ENCODE measurements around the gene GRM8. TPM values are rescaled to one million over a fixed set of nuclear protein-coding genes. Genes with fewer than 3 reads are reported as not detected.

Gene GRM8
- total and polyA plus RNA-seq, 9 of the 15 experiments (the other 6 are each of a cell fraction or from before 2014, with no cell fraction given), result 0.13 TPM; not detected in 7

GRCh38 chr7:126460664-126461063 lies 792.1 kb downstream of the GRM8 start:
- no peaks in the 10 kb centered on the region for H3K79me2 ChIP-seq (ENCODE audit: control insufficient read depth, insufficient read depth, low read length)
- H3K4me3 ChIP-seq, result no peak overlapping the region
- H4K20me1 ChIP-seq (replicated peaks; ENCODE audit: control insufficient read depth, insufficient read depth, low read length), result no peaks in the 10 kb centered on the region
- ChIA-PET CTCF (ENCODE audit: low intra/inter-chr PET ratio) (no interaction called here), POLR2A (no interaction called here)
- intact Hi-C loops (cut with micrococcal nuclease) (no loop called here), in situ Hi-C loops (cut with MboI) (no loop called here)
- 0% methylated on average over 2 of the region's 2 CpGs for WGBS (ENCODE audit: insufficient coverage, low coverage, missing lambda C conversion rate)
- H2AFZ ChIP-seq (ENCODE audit: low read depth, low read length), result no peak overlapping the region
- H3K27ac ChIP-seq (ENCODE audit: extremely low read depth, low read depth, low read length), result no peak overlapping the region
- H3K4me1 ChIP-seq (replicated peaks in 1 of 2; ENCODE audit: control insufficient read depth in 2 of 2, insufficient read depth in 2 of 2, low read length in 2 of 2), result no peaks in the 10 kb centered on the region
- no peaks in the 10 kb centered on the region for H3K36me3 ChIP-seq (ENCODE audit: control insufficient read depth, insufficient read depth, low read length)
- no peak for FAIRE-seq
- H3K27me3 ChIP-seq (ENCODE audit: control insufficient read depth in 2 of 2, insufficient read depth in 2 of 2, low read length in 2 of 2), result no peaks in the 10 kb centered on the region
- no peak for DNase-seq (ENCODE audit: extremely low read depth in 1 of 4, low spot score in 3 of 4)
- no peak overlapping the region for H3K4me2 ChIP-seq (ENCODE audit: insufficient read depth, low read length)
- TF ChIP-seq TAL1 (IDR thresholded peaks at IDR 0.05) (no peak), HOMEZ (CRISPR knock-in tag; IDR thresholded peaks at IDR 0.05) (no peak), AFF4 (CRISPR knock-in tag; IDR thresholded peaks at IDR 0.05) (no peak), E2F3 (CRISPR knock-in tag; IDR thresholded peaks at IDR 0.05) (no peak), MYC (IDR thresholded peaks at IDR 0.05; ENCODE audit: low read depth, low read length) (no peak), MYC (CRISPR knock-in tag; IDR thresholded peaks at IDR 0.05; ENCODE audit: borderline replicate concordance, low read depth) (no peak), THAP7 (CRISPR knock-in tag; IDR thresholded peaks at IDR 0.05) (no peak), ATF1 (CRISPR knock-in tag; IDR thresholded peaks at IDR 0.05) (no peak), ATF1 (tag; IDR thresholded peaks at IDR 0.05) (no peak), CTBP1 (IDR thresholded peaks at IDR 0.05; ENCODE audit: borderline replicate concordance) (no peak), STAT6 (CRISPR knock-in tag; IDR thresholded peaks at IDR 0.05) (no peak), ZNF77 (CRISPR knock-in tag; IDR thresholded peaks at IDR 0.05) (no peak), ZC3H8 (IDR thresholded peaks at IDR 0.05) (no peak), ZFP1 (CRISPR knock-in tag; IDR thresholded peaks at IDR 0.05) (no peak), KLF1 (tag; IDR thresholded peaks at IDR 0.05) (no peak), CHCHD3 (CRISPR knock-in tag; IDR thresholded peaks at IDR 0.05) (no peak), SAFB2 (IDR thresholded peaks at IDR 0.05; ENCODE audit: borderline replicate concordance, low read depth, low read length, severe bottlenecking) (no peak)
- H3K9me1 ChIP-seq (ENCODE audit: control insufficient read depth, insufficient read depth, low read length), result no peaks in the 10 kb centered on the region
- H3K9me3 ChIP-seq (replicated peaks; ENCODE audit: control insufficient read depth, insufficient read depth, low read depth, low read length), result no peaks in the 10 kb centered on the region
- no TSS peak for BruUV-seq (replicated peaks)
- H3K9ac ChIP-seq (ENCODE audit: insufficient read depth in 1 of 2, low read depth in 2 of 2, low read length in 2 of 2), result no peak overlapping the region
- no peak for ATAC-seq

Data from K562 (cell line).